Testis (tissue), 3 donors: ENCODE data around the gene TSLP. TPM values are rescaled to one million over a fixed set of nuclear protein-coding genes. Genes with fewer than 3 reads are reported as not detected.

Experiments
- DNase-seq: peaks from one replicate; pipeline ENCODE4 v3.0.0-alpha.2; 2019
- H3K27ac ChIP-seq, 2 donors: fragments of 200-600 bp; sonication (generic); one replicate each; pipeline ENCODE4 v1.5.1; 2019
- H3K27me3 ChIP-seq: fragments of 200-600 bp; sonication (generic); one replicate; pipeline ENCODE4 v1.5.1; 2019
- H3K36me3 ChIP-seq: fragments of 200-600 bp; sonication (generic); one replicate; pipeline ENCODE4 v1.5.1; 2017; ENCODE audit warnings: low read depth; ENCODE audit errors: missing control alignments
- H3K4me1 ChIP-seq: fragments of 200-600 bp; sonication (generic); one replicate; pipeline ENCODE4 v1.5.1; 2019
- H3K4me3 ChIP-seq, 2 donors: fragments of 200-600 bp; sonication (generic); one replicate each; pipeline ENCODE4 v1.5.1; 2017 to 2019
- H3K9me3 ChIP-seq: fragments of 200-600 bp; sonication (generic); one replicate; pipeline ENCODE4 v1.5.1; 2017
- POLR2A ChIP-seq: fragments of 450-650 bp; IDR thresholded peaks from one replicate; pipeline ENCODE4 v1.6.1; 2017; ENCODE audit warnings: antibody characterized with exemption, mild to moderate bottlenecking, moderate library complexity
- WGBS, 2 donors: methylation state at CpG; one replicate each; pipeline ENCODE4 v1.1.5; 2018; 5-methylcytosine and 5-hydroxymethylcytosine counted together
- intact Hi-C: fragments of 100-400 bp; cut with DNase I; formaldehyde crosslinking; loops from one replicate; pipeline ENCODE4 v1.15.1; 2023; ENCODE audit warnings: low total_unique reads
- polyA plus RNA-seq: library from polyadenylated mRNA; stranded (reverse); fragments of 350-450 nt; fragmentation: Illumina TruSeq; extraction: RNeasy Lipid Tissue Mini Kit (QIAGEN cat#74804); gene quantifications from one replicate; pipeline ENCODE4 v1.2.3, GENCODE V29; 2014; ENCODE audit warnings: low read depth, low replicate concordance; ENCODE audit not compliant: insufficient read depth
- total RNA-seq, 2 donors: library from RNA; depleted of rRNA; stranded (reverse); fragments of >200 nt; gene quantifications; one replicate each; pipeline ENCODE4 v1.2.3, GENCODE V29; 2016
- TF ChIP-seq, protein P1 (sequence below), 3 experiments: fragments of 450-650 bp in 2 of 3; fragments of 200-600 bp in 1 of 3; sonication (generic) in 1 of 3; IDR thresholded peaks; one replicate each; pipeline ENCODE4 v1.5.1; 2016 to 2019; ENCODE audit warnings: antibody characterized with exemption in 3 of 3, mild to moderate bottlenecking in 2 of 3, moderate library complexity in 1 of 3

The TSLP gene
- total and polyA plus RNA-seq, 3 donors from 2014 or later = 1.2 to 1.7 (median 1.7) TPM

DNA sequence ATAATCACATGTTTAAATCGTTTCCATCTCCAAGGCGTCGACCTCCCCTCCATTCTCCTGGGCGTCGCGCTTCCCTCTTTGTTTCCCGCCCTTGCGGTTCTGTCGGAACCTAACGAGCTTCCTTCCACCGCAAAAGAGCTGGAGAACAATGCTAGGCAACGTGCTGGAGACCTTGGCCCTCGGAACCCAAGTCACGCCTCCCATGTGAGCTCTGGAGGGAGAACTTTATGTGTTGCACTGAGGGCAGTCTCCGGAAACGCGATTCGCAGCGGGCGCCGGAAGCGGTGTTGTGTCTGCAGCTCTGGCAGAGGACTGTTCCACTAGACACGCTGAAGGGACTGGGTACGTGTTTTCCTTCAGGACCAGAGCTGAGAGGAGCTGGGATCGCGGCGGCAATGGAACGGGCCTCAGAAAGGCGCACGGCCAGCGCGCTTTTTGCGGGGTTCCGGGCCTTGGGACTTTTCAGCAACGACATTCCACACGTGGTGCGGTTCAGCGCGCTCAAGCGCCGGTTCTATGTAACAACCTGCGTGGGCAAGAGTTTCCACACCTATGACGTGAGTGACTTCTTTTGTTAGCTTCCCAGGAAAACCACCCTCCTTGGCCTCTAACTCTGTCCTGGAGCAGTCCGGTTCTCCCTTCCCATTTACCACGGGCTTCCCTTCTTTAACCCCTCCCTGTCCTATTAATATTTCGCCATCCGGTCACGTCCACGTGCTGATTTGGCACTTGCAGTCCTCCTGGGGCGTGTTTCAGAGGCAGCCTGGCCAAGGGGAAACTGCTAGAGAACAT is 20.7 kb downstream of the TSLP start, which contains the start of gene WDR36:
TSS of gene WDR36 (plus strand) at position 287 of the 792 bp plus-strand sequence. CDS start at position 396, 109 bp downstream.
- peak within 1 kb of the TSS; percentile 81 to 88 for H3K4me3 ChIP-seq
- intact Hi-C loops = no loop called here
- no peaks in the 10 kb centered on the region for H3K27me3 ChIP-seq
- peak within 1 kb of the TSS; percentile 66 to 75 for H3K27ac ChIP-seq
- no peak for TF ChIP-seq POLR2A
- TF ChIP-seq, protein P1, sequence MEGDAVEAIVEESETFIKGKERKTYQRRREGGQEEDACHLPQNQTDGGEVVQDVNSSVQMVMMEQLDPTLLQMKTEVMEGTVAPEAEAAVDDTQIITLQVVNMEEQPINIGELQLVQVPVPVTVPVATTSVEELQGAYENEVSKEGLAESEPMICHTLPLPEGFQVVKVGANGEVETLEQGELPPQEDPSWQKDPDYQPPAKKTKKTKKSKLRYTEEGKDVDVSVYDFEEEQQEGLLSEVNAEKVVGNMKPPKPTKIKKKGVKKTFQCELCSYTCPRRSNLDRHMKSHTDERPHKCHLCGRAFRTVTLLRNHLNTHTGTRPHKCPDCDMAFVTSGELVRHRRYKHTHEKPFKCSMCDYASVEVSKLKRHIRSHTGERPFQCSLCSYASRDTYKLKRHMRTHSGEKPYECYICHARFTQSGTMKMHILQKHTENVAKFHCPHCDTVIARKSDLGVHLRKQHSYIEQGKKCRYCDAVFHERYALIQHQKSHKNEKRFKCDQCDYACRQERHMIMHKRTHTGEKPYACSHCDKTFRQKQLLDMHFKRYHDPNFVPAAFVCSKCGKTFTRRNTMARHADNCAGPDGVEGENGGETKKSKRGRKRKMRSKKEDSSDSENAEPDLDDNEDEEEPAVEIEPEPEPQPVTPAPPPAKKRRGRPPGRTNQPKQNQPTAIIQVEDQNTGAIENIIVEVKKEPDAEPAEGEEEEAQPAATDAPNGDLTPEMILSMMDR (IDR thresholded peaks at IDR 0.05) = peak in 1 of 3 experiments; percentile 2
- H3K4me1 ChIP-seq = peaks cover 8% of the 10 kb centered on the region
- no peaks in the 10 kb centered on the region for H3K36me3 ChIP-seq
- H3K9me3 ChIP-seq = no peaks in the 10 kb centered on the region
- 1% methylated on average over 37 to 50 of the region's 50 CpGs for WGBS, 2 donors
- DNase-seq = peak; percentile 92

GRCh38 chr5:111095982-111096381 is 24.5 kb downstream of the TSLP start:
- intact Hi-C loops = no loop called here
- H3K36me3 ChIP-seq = no peaks in the 10 kb centered on the region
- no peaks in the 10 kb centered on the region for H3K9me3 ChIP-seq
- TF ChIP-seq POLR2A = no peak
- no peaks in the 10 kb centered on the region for H3K27me3 ChIP-seq
- H3K27ac ChIP-seq = no peak overlapping the region
- WGBS, 2 donors = 83 to 92% methylated on average over 1 of the region's 1 CpG
- no peak overlapping the region for H3K4me3 ChIP-seq
- peaks cover 8% of the 10 kb centered on the region for H3K4me1 ChIP-seq
- DNase-seq = no peak

DNA sequence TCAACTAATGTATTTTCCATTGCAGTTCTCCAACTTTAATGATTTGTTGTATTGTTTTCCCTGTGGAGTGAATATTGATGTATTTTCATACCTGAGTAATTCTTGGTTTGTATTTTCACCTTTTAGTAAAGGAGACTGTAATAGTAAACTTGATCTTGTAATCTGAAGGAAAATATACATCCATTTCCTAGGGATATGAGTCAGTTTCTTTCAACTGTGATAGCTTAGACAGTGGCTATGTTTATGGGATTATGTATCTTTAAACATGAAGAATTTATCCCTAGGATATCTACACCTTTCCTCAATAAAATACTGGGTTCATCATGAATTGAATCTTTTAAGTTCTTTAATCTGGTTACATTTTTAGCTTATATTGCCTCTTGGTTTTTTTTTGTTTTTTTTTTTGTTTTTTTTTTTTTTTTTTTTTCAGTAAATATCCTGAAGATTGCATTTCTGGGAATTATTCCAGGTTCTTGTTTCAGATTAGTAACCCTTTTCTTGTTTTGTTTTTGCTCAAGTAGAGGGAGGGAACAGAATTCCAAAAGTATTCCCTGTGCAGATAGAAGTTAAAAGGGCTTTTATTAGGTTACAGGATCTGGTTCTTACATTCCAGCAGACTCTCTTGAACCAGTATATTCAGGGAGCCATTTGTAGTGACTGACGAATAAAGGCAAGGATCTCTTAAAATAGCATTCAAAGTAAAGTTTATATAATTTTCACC is 27.7 kb downstream of the TSLP start:
- Histone ChIP-seq H3K27ac (no peak overlapping the region), H3K4me1 (no peaks in the 10 kb centered on the region), H3K27me3 (no peaks in the 10 kb centered on the region), H3K36me3 (no peaks in the 10 kb centered on the region), H3K9me3 (no peaks in the 10 kb centered on the region), H3K4me3 (no peak overlapping the region)
- DNase-seq = no peak
- TF ChIP-seq, protein P1 (IDR thresholded peaks at IDR 0.05) = no peak
- TF ChIP-seq POLR2A = no peak
- 36 to 58% methylated on average over 1 of the region's 1 CpG for WGBS, 2 donors
- intact Hi-C loops = no loop called here

DNA sequence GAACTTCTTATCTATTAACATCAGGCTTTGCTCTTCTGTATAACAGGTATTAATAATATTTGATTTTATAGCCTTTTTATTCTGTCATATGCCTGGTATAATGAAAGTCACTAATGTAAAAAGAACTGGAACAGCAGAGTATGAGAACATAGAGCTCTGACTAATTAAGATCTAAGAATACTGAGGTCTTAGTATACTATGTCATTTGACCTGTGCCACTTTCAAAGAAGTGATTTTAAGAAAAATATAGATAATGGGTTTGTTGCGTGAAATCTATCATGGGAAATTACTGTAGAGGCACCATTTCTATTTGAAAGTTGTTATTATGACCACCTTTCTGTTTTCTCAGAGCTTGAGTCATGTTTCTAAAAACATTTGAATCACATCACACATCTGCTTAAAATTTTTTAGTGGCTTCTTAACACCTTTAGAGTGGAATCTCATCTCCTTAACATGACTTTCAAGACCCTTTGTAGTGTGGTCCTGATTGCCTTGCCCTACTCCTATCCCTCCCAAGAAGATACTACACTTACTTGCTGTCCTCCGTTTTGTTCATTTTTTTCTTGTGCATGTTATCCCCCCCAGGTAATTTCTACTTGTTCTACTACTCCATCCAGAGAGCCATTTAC is 34.9 kb downstream of the TSLP start:
- intact Hi-C loops = no loop called here
- 93 to 94% methylated on average over 2 of the region's 2 CpGs for WGBS, 2 donors
- Histone ChIP-seq H3K4me3 (no peak overlapping the region), H3K9me3 (no peaks in the 10 kb centered on the region), H3K4me1 (no peaks in the 10 kb centered on the region), H3K27me3 (no peaks in the 10 kb centered on the region), H3K36me3 (no peaks in the 10 kb centered on the region), H3K27ac (no peak overlapping the region)
- TF ChIP-seq, protein P1 (IDR thresholded peaks at IDR 0.05) = no peak
- no peak for TF ChIP-seq POLR2A
- DNase-seq = no peak

DNA sequence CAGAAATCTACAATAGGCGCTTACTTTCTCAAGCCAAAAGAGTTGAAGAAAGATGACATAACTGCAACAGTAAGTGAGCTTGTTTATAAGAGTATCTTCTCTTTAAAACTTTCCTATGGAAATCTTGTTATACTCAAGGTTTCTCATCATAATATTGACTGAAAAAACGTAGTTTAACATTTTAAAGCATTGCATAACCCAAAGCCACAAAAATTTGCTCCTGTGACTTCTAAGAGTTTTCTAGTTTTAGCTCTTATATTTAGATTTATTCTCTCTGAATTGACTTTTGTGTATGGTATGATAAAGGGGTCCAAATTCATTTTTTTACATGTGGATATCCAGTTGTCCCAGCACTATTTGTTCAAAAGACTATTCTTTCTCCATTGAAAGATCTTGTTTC is 35.9 kb downstream of the TSLP start:
- Histone ChIP-seq H3K9me3 (no peaks in the 10 kb centered on the region), H3K4me3 (no peak overlapping the region), H3K4me1 (no peaks in the 10 kb centered on the region), H3K27me3 (no peaks in the 10 kb centered on the region), H3K27ac (no peak overlapping the region), H3K36me3 (no peaks in the 10 kb centered on the region)
- intact Hi-C loops = no loop called here
- no peak for TF ChIP-seq POLR2A
- TF ChIP-seq, protein P1 (IDR thresholded peaks at IDR 0.05) = no peak
- no peak for DNase-seq
- 83 to 89% methylated on average over 2 of the region's 2 CpGs for WGBS, 2 donors
